Keratinocyte (primary cell): ENCODE data around the gene UBE4B. TPM values are rescaled to one million over a fixed set of nuclear protein-coding genes. Genes with fewer than 3 reads are reported as not detected.

Source experiments
- DNase-seq: peaks from one replicate; pipeline ENCODE4 v3.0.0-alpha.2; 2011; ENCODE audit warnings: low read depth, missing footprints, low spot score
- FAIRE-seq: peaks from 2 replicates; lab custom pipeline; 2011; peaks lifted over from hg19 to GRCh38; lab: Jason Lieb, UNC
- H2AFZ ChIP-seq: 2 replicates; pipeline ENCODE4 v1.6.0; 2012; ENCODE audit warnings: low read length, control low read depth, inconsistent platforms; ENCODE audit not compliant: control insufficient read depth
- H3K27ac ChIP-seq: 2 replicates; pipeline ENCODE4 v1.5.1; 2011; ENCODE audit warnings: low read length; ENCODE audit not compliant: control insufficient read depth, insufficient read depth
- H3K27me3 ChIP-seq: 3 replicates; pipeline ENCODE4 v1.6.0; 2011; ENCODE audit warnings: low read length; ENCODE audit not compliant: control insufficient read depth, insufficient read depth; ENCODE audit errors: extremely low read depth
- H3K36me3 ChIP-seq, 2 experiments: 2 replicates in 1 of 2; 3 replicates in 1 of 2; pipeline ENCODE4 v1.5.1; 2011; ENCODE audit warnings: low read length in 2 of 2, mild to moderate bottlenecking in 1 of 2; ENCODE audit not compliant: control insufficient read depth in 2 of 2, insufficient read depth in 2 of 2; ENCODE audit errors: extremely low read depth in 1 of 2
- H3K4me1 ChIP-seq: 3 replicates; pipeline ENCODE4 v1.5.1; 2011; ENCODE audit warnings: low read length; ENCODE audit not compliant: control insufficient read depth, insufficient read depth; ENCODE audit errors: extremely low read depth
- H3K4me2 ChIP-seq: 3 replicates; pipeline ENCODE4 v1.6.0; 2011; ENCODE audit warnings: low read depth, low read length; ENCODE audit not compliant: control insufficient read depth, insufficient read depth; ENCODE audit errors: extremely low read depth
- H3K4me3 ChIP-seq, 3 experiments: fragments of 200-600 bp in 1 of 3; sonication (generic) in 1 of 3; 2 replicates in 2 of 3; 3 replicates in 1 of 3; pipeline ENCODE4 v1.5.1; 2011 to 2016; ENCODE audit warnings: low read length in 3 of 3, mild to moderate bottlenecking in 3 of 3, control low read depth in 2 of 3, inconsistent platforms in 1 of 3, low read depth in 1 of 3, mixed read lengths in 1 of 3, mixed run types in 1 of 3, moderate library complexity in 1 of 3; ENCODE audit not compliant: control insufficient read depth in 2 of 3, insufficient read depth in 2 of 3; ENCODE audit errors: extremely low read depth in 1 of 3
- H3K79me2 ChIP-seq: 2 replicates; pipeline ENCODE4 v1.6.0; 2012; ENCODE audit warnings: low read length; ENCODE audit not compliant: control insufficient read depth, insufficient read depth
- H3K9ac ChIP-seq: 3 replicates; pipeline ENCODE4 v1.6.0; 2011; ENCODE audit warnings: low read length; ENCODE audit not compliant: control insufficient read depth, insufficient read depth; ENCODE audit errors: extremely low read depth
- H3K9me1 ChIP-seq: 3 replicates; pipeline ENCODE4 v1.6.0; 2011; ENCODE audit warnings: low read length; ENCODE audit not compliant: control insufficient read depth, insufficient read depth; ENCODE audit errors: extremely low read depth
- H3K9me3 ChIP-seq: 2 replicates; pipeline ENCODE4 v1.5.1; 2012; ENCODE audit warnings: low read depth, low read length; ENCODE audit not compliant: control insufficient read depth
- H4K20me1 ChIP-seq: 3 replicates; pipeline ENCODE4 v1.6.0; 2011; ENCODE audit warnings: low read length; ENCODE audit not compliant: control insufficient read depth, insufficient read depth; ENCODE audit errors: extremely low read depth
- CTCF ChIP-seq, 3 experiments: IDR thresholded peaks in 1 of 3; conservative IDR thresholded peaks in 1 of 3; optimal IDR thresholded peaks in 1 of 3; 2 replicates in 2 of 3; 3 replicates in 1 of 3; pipeline versions ENCODE3 to v1.5.1; 2011; ENCODE audit warnings: low read length in 3 of 3, mild to moderate bottlenecking in 3 of 3, moderate library complexity in 2 of 3, control low read depth in 1 of 3, inconsistent platforms in 1 of 3; ENCODE audit not compliant: insufficient read depth in 2 of 3; ENCODE audit errors: extremely low read depth in 1 of 3
- EZH2 ChIP-seq: IDR thresholded peaks from one replicate; pipeline ENCODE4 v1.6.1; 2012; ENCODE audit warnings: inconsistent platforms, mild to moderate bottlenecking, low read length, moderate library complexity
- dilution Hi-C: fragments of 300-500 bp; cut with MboI; formaldehyde crosslinking; loops from one replicate; pipeline ENCODE4 v1.7.0; 2020; ENCODE audit warnings: low sequenced_read_pairs; ENCODE audit not compliant: extremely low pct_ligation_motif_present
- polyA plus RNA-seq, 5 experiments: library from polyadenylated mRNA; depleted of rRNA in 3 of 5; stranded (reverse) in 3 of 5; stranded (forward) in 1 of 5; unstranded in 1 of 5; fragments of >200 nt; gene quantifications; 1 replicate in 1 of 5; 2 replicates in 3 of 5; 3 replicates in 1 of 5; pipeline versions ENCODE4 v1.2.1 to v1.2.3, GENCODE V29; 2011 to 2012; ENCODE audit warnings: missing spikeins in 2 of 5, low read depth in 1 of 5, low replicate concordance in 1 of 5

UBE4B gene
- polyA plus RNA-seq, 1 donor (not counting 4 experiments of a cell fraction or from before 2014, with no cell fraction given): 14.3 TPM

- peaks cover 13% of the 10 kb centered on the region for H3K4me1 ChIP-seq
- dilution Hi-C loops: no loop called here
Measured at GRCh38 chr1:10051656-10052055, 18.9 kb downstream of the UBE4B start.

GRCh38 chr1:10052347-10052746 lies 19.6 kb downstream of the UBE4B start:
- H3K27ac ChIP-seq: no peak overlapping the region
- H4K20me1 ChIP-seq: no peaks in the 10 kb centered on the region
- DNase-seq: no peak
- H3K79me2 ChIP-seq: peaks cover 44% of the 10 kb centered on the region
- TF ChIP-seq EZH2: no peak
- H3K27me3 ChIP-seq: no peaks in the 10 kb centered on the region
- H3K4me2 ChIP-seq: no peak overlapping the region
- FAIRE-seq: no peak
- peaks cover 16% of the 10 kb centered on the region for H3K4me1 ChIP-seq
- H3K4me3 ChIP-seq: no peak overlapping the region
- H3K36me3 ChIP-seq: peaks cover 2 to 4% of the 10 kb centered on the region in 2 experiments
- H3K9me1 ChIP-seq: no peaks in the 10 kb centered on the region
- dilution Hi-C loops: no loop called here
- H2AFZ ChIP-seq: no peak overlapping the region
- H3K9me3 ChIP-seq: no peaks in the 10 kb centered on the region
- no peak overlapping the region for H3K9ac ChIP-seq

More at GRCh38 chr1:10051656-10052055, 18.9 kb downstream of the UBE4B start:
- H3K4me3 ChIP-seq: no peak overlapping the region
- no peaks in the 10 kb centered on the region for H3K9me1 ChIP-seq
- H3K27me3 ChIP-seq: no peaks in the 10 kb centered on the region
- TF ChIP-seq CTCF (optimal IDR thresholded peaks at IDR 0.05 in 1 of 3, IDR thresholded peaks at IDR 0.05 in 1 of 3, conservative IDR thresholded peaks at IDR 0.05 in 1 of 3; ENCODE audit: extremely low read depth in 1 of 3, insufficient read depth in 2 of 3, low read length in 3 of 3) (no peak), EZH2 (no peak)
- no peak overlapping the region for H3K27ac ChIP-seq
- DNase-seq (no peak), FAIRE-seq (no peak)
- H3K4me2 ChIP-seq: no peak overlapping the region
- no peak overlapping the region for H2AFZ ChIP-seq
- peaks cover 48% of the 10 kb centered on the region for H3K79me2 ChIP-seq
- H3K9me3 ChIP-seq: no peaks in the 10 kb centered on the region
- no peak overlapping the region for H3K9ac ChIP-seq
- H3K36me3 ChIP-seq: peaks cover 2 to 3% of the 10 kb centered on the region in 2 experiments
- H4K20me1 ChIP-seq: no peaks in the 10 kb centered on the region

GRCh38 chr1:10054465-10054864 lies 21.7 kb downstream of the UBE4B start:
- dilution Hi-C loops: no loop called here

More at GRCh38 chr1:10054465-10054864, 21.7 kb downstream of the UBE4B start:
- Histone ChIP-seq H4K20me1 (no peaks in the 10 kb centered on the region), H3K79me2 (peaks cover 51% of the 10 kb centered on the region), H3K27me3 (no peaks in the 10 kb centered on the region), H3K4me1 (peaks cover 23% of the 10 kb centered on the region), H3K27ac (no peak overlapping the region), H2AFZ (no peak overlapping the region), H3K36me3 (peaks cover 4 to 13% of the 10 kb centered on the region in 2 experiments), H3K4me3 (no peak overlapping the region), H3K9ac (no peak overlapping the region), H3K4me2 (no peak overlapping the region), H3K9me1 (no peaks in the 10 kb centered on the region), H3K9me3 (no peaks in the 10 kb centered on the region)
- no peak for TF ChIP-seq EZH2
- no peak for TF ChIP-seq CTCF (optimal IDR thresholded peaks at IDR 0.05 in 1 of 3, IDR thresholded peaks at IDR 0.05 in 1 of 3, conservative IDR thresholded peaks at IDR 0.05 in 1 of 3; ENCODE audit: extremely low read depth in 1 of 3, insufficient read depth in 2 of 3, low read length in 3 of 3)
- no peak for FAIRE-seq
- no peak for DNase-seq
